ENCODE results near the gene ZBTB38.

GRCh38 chr3:141346007-141346406 lies 22.3 kb upstream of the ZBTB38 start:
- TF ChIP-seq CTCF (IDR thresholded peaks at IDR 0.05; ENCODE audit: insufficient read depth, low read length) (no peak), REST (IDR thresholded peaks at IDR 0.05; ENCODE audit: insufficient replicate concordance, low read depth) (no peak), POLR2AphosphoS5 (IDR thresholded peaks at IDR 0.05; ENCODE audit: low read depth) (no peak), GABPA (IDR thresholded peaks at IDR 0.05; ENCODE audit: low read depth) (no peak), SPI1 (IDR thresholded peaks at IDR 0.05; ENCODE audit: borderline replicate concordance, low read depth) (no peak)
